Measurements from ENCODE around the gene OGDH. TPM values are rescaled to one million over a fixed set of nuclear protein-coding genes. Genes with fewer than 3 reads are reported as not detected.

The OGDH gene
- total and polyA plus RNA-seq, 2 of the 4 experiments (the other 2 are of a cell fraction) = 47.4 to 56.5 TPM

GRCh38 chr7:44615793-44616192, 9.4 kb downstream of the OGDH start:
- BruUV-seq (replicated peaks) = no TSS peak
- CTCF ChIA-PET = no interaction called here

More at GRCh38 chr7:44615793-44616192, 9.4 kb downstream of the OGDH start:
- DNase-seq = no peak
- in situ Hi-C loops (cut with MboI; ENCODE audit: low sequenced_read_pairs) = no loop called here
- intact Hi-C loops (cut with micrococcal nuclease) = no loop called here
- TF ChIP-seq CTCF (conservative IDR thresholded peaks at IDR 0.05; ENCODE audit: low read depth, low read length) (no peak), CEBPB (IDR thresholded peaks at IDR 0.05; ENCODE audit: low read depth, low read length) (no peak), MAZ (IDR thresholded peaks at IDR 0.05; ENCODE audit: borderline replicate concordance, low read depth, low read length) (no peak), RCOR1 (IDR thresholded peaks at IDR 0.05; ENCODE audit: insufficient replicate concordance, low read length) (no peak), FOS (IDR thresholded peaks at IDR 0.05; ENCODE audit: low read depth, low read length) (no peak), RAD21 (IDR thresholded peaks at IDR 0.05; ENCODE audit: low read length) (no peak), MXI1 (IDR thresholded peaks at IDR 0.05; ENCODE audit: borderline replicate concordance, low read depth, low read length) (no peak), ELK1 (IDR thresholded peaks at IDR 0.05; ENCODE audit: borderline replicate concordance, low read depth, low read length) (no peak), SMC3 (IDR thresholded peaks at IDR 0.05; ENCODE audit: low read depth, low read length) (no peak), CHD1 (IDR thresholded peaks at IDR 0.05; ENCODE audit: low read depth, low read length) (no peak), POLR2A (IDR thresholded peaks at IDR 0.05; ENCODE audit: low read depth, low read length) (no peak), USF2 (IDR thresholded peaks at IDR 0.05; ENCODE audit: low read depth, low read length) (no peak), RFX5 (IDR thresholded peaks at IDR 0.05; ENCODE audit: low read depth, low read length) (no peak), BHLHE40 (IDR thresholded peaks at IDR 0.05; ENCODE audit: low read depth, low read length) (no peak), MAFK (IDR thresholded peaks at IDR 0.05; ENCODE audit: low read depth, low read length) (no peak)
- Histone ChIP-seq H3K4me2 (ENCODE audit: low read depth, low read length) (no peak overlapping the region), H2BK120ac (ENCODE audit: low read depth, low read length) (no peak overlapping the region), H3K18ac (ENCODE audit: low read depth, low read length) (no peak overlapping the region), H3K79me1 (ENCODE audit: low read depth in 1 of 2, low read length in 2 of 2) (peaks cover 20 to 56% of the 10 kb centered on the region in 2 experiments; a peak in 3 of 4 replicates), H3K27ac (ENCODE audit: insufficient read depth, low read length) (no peak overlapping the region), H2BK5ac (ENCODE audit: low read depth, low read length, poor library complexity, severe bottlenecking) (no peak overlapping the region), H3K4ac (ENCODE audit: low read depth, low read length) (no peak overlapping the region), H4K5ac (ENCODE audit: low read depth, low read length) (no peak overlapping the region), H3K9me3 (ENCODE audit: control insufficient read depth, insufficient read depth, low read length) (no peaks in the 10 kb centered on the region), H2BK15ac (ENCODE audit: low read depth, low read length) (no peak overlapping the region), H3K14ac (replicated peaks; ENCODE audit: low read depth, low read length) (no peak overlapping the region), H3K36me3 (ENCODE audit: control insufficient read depth, insufficient read depth, low read length) (peaks cover 2% of the 10 kb centered on the region; the same call in 1 of the 2 replicates), H2BK20ac (ENCODE audit: low read depth, low read length) (no peak overlapping the region), H3K56ac (ENCODE audit: extremely low read depth, insufficient read depth, low read length) (no peak overlapping the region), H3K27me3 (ENCODE audit: control insufficient read depth, insufficient read depth, low read length) (no peaks in the 10 kb centered on the region), H3K4me1 (ENCODE audit: control insufficient read depth, insufficient read depth, low read length) (peaks cover 5% of the 10 kb centered on the region), H4K91ac (ENCODE audit: insufficient read depth, low read depth, low read length) (no peak overlapping the region), H4K20me1 (ENCODE audit: insufficient read depth, low read length) (peaks cover 15% of the 10 kb centered on the region), H2AFZ (replicated peaks; ENCODE audit: low read length, poor library complexity) (no peak overlapping the region), H3K4me3 (ENCODE audit: insufficient read depth, low read depth, low read length) (no peak overlapping the region), H3K9me1 (ENCODE audit: insufficient read depth, low read length) (peaks cover 5% of the 10 kb centered on the region), H3K23ac (ENCODE audit: low read depth, low read length) (no peak overlapping the region), H4K8ac (ENCODE audit: low read depth in 2 of 2, low read length in 2 of 2) (no peak overlapping the region), H2AK9ac (replicated peaks; ENCODE audit: low read depth, low read length, poor library complexity) (no peak overlapping the region), H2AK5ac (ENCODE audit: low read depth, low read length) (no peak overlapping the region), H3K9ac (ENCODE audit: low read depth, low read length) (no peak overlapping the region)
- dilution Hi-C loops (cut with HindIII; ENCODE audit: low sequenced_read_pairs, unreplicated experiment) = no loop called here
- POLR2A ChIA-PET (ENCODE audit: unreplicated experiment) = no interaction called here
- no peak for ATAC-seq (ENCODE audit: low read depth)
- no CpG with 5 or more reads among the region's 5 CpGs for WGBS, 2 experiments (ENCODE audit: extremely low coverage in 2 of 2, insufficient read length in 1 of 2)

Data from IMR-90 (cell line).